Fibroblast of skin of left quadriceps (primary cell): ENCODE results near the gene CLIP1.
A peak's percentile ranks its signal among the peaks of the same experiment; 100 is the strongest.
"Not testable (repeated sequence)": the region's sequence is repeated elsewhere in the genome, so short reads cannot be mapped to it uniquely, and the experiment has no call there.

Source experiments
- DNase-seq, 2 experiments: peaks; one replicate each; pipeline ENCODE4 v3.0.0-alpha.2; 2013; ENCODE audit warnings: low read depth in 2 of 2

Gene CLIP1

DNA sequence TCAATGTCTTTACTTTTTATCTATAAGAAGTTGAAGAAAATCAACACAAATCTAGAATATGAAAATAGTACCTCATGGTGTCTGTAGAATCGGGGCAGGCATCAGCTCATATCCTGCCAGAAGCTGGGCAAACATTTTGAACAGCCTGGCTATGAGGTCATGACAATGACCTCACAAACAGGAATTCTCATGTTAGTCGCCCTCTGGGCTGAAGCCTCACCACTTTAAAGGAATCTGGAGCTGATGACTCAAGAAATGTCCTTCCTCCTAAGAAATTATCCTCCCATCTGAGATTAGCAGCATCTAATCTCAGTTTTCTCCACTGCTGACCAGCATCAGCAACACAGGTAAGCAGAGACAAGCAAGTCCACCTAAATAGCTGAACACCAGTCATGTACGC lies 27.1 kb downstream of the CLIP1 start:
- peak in 1 of 2 experiments; percentile 44 for DNase-seq

DNA sequence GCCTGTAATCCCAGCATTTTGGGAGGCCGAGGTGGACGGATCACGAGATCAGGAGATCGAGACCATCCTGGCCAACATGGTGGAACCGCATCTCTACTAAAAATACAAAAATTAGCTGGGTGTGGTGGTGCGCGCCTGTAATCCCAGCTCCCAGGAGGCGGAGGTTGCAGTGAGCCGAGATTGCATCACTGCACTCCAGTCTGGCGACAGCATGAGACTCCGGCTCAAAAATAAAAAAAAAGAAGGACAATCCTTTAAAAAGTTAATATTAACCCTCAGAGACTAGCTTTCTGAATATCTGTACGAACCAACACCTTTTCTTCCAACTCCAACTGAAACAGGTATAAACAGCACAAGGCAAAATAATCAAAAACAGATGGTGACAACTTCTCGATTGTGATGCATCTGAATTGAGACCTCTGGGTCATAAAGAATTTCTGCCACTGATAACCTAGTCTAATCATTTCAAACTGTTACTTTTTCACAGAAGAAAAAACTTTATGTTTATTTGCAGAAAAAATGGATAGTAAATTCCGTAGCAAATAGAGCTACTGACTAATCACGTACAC lies 27.8 kb downstream of the CLIP1 start:
- no peak for DNase-seq

DNA sequence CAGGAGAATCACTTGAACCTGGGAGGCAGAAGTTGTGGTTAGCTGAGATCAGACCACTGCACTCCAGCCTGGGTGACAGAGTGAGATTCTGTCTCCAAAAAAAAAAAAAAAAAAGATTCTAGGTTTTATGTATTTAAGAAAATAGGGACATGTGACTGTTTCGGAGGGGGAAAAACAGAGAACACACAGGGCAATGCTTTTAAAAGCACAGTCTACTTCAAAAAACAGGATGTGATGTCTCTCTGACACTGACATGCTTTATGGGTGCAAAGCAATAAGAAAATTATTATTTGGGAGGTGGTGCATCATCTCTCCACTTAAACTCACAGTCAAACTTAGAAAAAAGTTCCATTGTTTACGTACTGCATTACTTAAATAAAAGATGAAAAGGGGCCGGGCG lies 28.7 kb downstream of the CLIP1 start:
- no peak for DNase-seq

DNA sequence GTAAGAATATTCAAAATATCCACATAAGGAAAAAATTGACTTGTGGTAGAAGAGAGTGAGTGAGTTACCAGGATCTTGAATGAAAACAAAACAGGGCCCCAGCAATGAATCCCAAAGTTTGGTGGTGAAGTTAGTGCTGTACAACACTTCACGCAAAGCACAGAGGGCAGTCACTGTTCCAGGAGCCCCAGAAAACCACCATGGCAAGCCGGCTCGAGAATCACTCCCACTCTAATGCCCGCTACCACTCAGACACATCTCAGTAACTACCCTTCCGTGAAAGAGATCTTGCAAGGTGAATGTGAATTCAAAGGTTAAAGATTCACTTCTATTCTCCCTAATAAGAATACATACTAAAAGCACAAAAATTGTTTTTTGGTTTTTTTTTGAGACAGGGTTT lies 30.1 kb downstream of the CLIP1 start:
- DNase-seq, result no peak

DNA sequence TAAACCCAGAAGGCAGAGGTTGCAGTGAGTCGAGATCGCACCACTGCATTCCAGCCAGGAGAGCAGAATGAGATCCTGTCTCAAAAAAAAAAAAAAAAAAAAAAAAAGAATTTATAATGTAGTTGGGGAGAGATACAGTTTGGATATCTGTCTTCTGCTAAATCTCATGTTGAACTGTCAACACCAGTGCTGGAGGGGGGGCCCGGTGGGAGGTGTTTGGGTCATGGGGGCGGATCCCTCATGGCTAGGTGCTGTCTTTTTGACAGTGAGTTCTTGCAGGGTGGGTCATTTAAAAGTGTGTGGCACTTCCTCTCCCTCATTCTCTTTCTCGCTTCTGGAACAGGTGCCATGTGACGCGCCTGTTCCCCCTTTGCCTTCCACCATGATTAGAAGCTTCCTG lies 32.8 kb downstream of the CLIP1 start:
- DNase-seq, result no peak

DNA sequence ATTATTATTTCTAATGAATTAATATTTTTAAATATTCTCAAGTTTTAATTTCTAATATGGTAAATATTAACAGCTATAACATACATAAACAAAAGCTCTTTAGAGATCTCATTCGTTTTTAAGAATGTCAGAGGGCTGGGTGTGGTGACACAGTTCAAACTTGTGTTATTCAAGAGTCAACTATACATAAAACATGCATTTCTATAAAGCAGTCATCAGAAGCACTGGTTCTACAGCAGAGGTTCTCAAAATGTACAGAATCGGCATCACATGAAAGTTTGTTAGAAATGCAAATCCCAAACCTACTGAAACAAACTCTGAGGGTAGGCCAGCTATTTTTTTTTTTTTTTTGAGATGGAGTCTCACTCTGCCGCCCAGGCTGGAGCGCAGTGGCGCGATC lies 34.6 kb downstream of the CLIP1 start:
- no peak for DNase-seq

DNA sequence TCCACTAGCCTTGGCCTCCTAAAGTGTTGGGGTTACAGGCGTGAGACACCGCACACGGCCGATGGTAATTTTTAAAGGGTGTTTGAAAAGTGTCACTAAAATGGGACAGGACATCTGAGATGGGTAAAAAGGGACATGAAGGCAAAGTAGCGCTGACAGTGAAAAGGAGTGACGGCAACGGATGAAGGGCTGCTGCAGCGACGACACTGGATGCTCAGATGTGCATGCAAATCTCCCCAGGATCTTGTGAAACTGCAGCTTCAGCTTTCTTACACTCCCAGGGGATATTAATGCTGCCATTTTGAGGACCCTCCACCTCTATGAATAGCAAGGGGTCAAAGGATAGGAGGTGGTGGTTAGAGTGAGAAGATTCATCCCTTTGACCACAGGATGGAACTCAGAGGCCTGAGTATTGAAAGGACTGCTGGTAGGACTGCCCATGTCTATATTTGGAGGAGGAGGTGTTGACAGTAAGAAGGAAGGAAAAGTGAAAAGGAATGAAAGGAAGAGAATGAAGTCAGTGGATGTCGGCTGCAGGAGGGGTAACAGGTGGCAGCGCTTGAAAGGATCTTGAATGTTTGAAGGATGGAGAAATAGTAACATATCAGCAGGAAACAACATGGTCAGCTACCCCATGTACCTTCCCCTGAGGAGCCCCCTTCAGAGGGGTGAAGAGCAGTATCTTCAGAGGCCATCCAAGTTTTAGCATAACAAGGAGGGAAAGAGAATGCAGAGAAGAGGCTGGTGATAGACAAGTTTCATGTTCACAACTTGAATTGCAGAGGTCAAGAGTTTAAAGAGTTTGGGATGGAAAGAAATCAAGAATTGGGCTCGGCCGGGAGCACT lies 37.1 kb downstream of the CLIP1 start:
- no peak for DNase-seq

DNA sequence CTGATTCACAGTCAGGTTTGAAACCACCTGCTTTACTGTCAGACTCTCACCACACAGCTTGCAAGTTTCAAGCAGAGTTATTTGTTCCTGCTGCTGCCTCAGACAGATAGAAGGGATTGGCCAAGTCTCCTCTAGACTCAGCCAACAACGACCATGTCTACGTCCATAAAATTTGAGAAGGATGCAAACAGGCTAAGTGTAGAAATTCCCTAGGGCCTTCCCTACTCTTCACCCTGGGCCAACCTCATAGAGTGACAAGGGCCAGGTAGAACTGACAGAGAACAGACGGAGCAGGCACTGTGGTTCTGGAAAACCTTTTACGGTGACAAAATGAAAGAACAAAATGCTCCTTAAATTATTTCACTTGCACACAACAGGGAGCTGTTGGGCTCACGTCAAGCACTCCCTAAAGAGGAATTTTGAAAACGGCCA lies 39.5 kb downstream of the CLIP1 start:
- no peak for DNase-seq

DNA sequence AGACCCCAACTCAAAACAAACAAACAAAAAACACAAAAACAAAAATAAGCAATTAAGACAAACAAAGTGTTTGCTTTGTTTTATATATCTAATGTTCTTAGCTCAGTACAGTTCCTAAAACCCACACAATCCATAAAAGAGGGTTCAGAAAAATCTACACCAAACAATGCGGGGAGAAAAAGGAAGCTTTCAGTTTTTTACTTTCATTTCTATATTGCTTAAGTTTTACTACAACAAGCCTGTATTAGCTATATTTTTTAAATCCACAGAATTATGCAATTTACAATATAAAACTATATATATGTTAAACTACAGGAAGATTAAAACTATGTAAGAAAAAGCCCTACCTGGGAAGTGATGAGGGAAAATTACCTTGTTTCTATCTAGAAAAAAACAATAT lies 41.4 kb downstream of the CLIP1 start:
- no peak for DNase-seq

DNA sequence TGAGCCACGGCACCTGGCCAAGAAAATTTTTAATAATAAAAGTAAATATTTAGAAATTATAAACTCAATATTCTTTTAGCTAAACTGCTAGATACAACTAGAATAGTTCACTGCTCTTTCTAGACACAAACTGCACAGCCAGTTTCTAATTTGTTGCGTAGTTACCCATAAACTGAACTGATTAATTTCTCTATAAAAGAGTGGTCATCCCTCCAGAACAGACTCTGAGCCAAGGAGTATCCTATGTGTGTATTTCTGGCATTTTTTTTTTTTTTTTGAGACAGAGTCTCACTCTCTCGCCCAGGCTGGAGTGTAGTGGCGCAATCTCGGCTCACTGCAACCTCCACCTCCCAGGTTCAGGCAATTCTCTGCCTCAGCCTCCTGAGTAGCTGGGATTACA lies 45.7 kb downstream of the CLIP1 start:
- not testable (repeated sequence) for DNase-seq

DNA sequence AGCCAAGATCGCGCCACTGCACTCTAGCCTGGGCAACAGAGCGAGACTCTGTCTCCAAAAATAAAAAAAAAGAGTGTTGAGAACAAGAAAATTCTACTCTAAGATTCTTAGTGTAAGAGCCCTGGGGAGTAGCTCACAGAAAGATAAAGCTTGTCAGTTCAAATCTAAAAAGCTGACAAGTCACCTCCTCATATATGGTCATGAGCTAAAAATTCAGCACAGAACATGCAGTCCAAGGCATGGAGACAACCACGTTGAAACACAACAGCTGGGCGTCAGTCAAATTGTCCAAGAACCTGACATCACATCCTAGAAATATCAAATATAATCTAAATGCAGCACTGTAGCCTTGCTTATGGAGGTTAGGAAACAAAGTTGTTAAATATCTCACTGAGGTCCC lies 47.8 kb downstream of the CLIP1 start:
- DNase-seq, result no peak

DNA sequence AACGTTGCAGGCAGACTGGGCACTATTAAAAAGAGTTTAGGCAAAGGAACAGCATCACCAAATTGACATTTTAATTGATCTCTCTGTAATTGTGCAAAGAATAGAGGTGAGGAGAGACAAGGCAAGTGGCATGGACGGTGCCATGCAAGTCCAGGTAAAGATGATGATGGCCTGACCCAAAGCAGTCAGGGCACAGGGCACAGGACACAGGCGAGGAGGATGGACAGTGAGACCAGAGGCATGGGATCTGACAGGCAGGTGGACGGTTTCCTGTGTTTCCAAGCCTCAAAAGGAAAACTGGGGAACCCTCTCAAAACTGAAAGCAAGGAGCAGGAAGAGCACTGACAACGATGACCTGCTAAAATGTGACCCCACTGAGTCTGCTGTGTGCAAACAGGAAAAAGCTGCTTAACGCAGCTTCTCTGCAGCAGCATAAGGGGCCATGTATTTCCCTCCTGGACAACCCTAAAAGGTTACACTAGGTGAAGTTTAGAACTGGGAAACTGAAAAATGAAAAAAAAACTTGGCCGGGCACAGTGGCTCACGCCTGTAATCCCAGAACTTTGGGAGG lies 50.9 kb downstream of the CLIP1 start:
- no peak for DNase-seq

DNA sequence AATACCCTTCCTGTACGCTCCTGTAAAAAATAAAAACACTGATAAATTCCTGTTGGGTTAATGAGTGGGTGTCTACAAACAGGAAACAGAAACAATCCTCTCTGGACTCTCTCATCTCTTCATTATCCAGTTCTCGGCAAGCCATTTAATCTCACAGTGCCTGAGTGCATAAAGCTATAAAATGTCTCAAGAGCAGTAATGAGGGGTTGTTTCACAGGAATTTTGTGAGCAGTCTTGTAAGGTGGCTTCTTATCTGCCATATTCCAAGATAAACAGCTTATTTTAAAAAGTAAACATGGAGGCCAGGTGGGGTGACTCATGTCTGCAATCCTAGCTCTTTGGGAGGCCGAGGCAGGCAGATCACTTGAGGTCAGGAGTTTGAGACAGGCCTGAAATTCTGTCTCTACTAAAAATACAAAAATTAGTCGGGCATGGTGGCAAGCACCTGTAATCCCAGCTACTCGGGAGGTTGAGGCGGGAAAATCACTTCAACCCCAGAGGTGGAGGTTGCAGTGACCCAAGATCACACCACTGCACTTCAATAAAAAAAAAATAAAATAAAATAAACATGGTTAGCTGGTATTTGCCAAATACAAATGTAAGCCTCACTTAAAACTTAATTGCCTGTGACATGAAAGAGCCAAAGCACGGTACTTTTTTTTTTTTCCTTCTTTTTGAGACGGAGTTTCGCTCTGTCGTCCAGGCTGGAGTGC lies 54.0 kb downstream of the CLIP1 start:
- no peak for DNase-seq

DNA sequence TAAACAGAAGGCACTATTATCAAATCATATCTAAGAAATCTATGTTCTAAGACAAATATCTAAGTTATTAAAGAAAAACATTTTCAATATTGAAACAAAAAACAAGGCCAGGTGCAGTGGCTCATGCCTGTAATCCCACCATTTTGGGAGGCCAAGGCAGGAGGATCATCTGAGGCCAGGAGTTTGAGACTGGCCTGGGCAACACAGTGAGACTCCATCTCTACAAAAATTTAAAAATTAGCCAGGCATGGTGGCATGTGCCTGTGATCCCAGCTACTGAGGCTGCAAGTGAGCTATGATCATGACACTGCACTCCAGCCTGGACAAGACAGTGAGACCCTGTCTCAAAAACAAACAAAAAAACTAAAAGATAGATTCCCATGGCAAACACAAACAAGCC lies 54.8 kb downstream of the CLIP1 start:
- not testable (repeated sequence) for DNase-seq

DNA sequence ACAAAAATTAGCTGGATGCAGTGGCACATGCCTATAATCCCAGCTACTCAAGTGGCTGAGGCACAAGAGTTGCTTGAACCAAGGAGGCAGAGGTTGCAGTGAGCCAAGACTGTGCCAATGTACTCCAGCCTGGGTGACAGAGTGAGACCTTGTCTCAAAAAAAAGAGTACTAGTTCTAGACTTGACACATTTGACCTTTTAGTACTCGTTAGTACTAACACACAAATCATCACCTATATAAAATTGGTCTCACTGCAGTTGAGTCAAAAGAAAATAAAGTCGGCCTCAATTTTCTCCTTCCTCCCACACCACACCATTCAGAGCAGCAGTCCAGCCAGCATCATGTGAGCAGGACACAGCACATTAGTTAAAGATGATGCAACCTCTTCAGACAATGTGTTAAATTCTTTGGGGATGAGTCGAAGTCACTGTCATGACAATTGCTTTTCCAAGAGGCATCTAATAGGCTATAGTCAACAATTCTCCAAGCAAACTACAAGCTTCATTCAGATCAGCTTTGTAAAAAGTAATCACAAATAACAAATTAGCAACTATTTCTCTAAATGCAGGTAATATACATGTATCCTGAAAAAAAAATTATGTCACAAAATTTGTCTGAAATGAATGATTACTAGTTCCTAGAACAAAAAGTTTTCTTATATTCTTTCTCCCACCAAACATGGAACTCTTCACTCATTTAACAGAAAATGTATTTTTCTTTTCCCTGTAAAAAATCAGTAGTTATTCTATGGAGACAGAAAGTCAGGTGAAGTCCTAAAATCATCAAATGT lies 55.6 kb downstream of the CLIP1 start:
- DNase-seq, result peak; percentile 89

DNA sequence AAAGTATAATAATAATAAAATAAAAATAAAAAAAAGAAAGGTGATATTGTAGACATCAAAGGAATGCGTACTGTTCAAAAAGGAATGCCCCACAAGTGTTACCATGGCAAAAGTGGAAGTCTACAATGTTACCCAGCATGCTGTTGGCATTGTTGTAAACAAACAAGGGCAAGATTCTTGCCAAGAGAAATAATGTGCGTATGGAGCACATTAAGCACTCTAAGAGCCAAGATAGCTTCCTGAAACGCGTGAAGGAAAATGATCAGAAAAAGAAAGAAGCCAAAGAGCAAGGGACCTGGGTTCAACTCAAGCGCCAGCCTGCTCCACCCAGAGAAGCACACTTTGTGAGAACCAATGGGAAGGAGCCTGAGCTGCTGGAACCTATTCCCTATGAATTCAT lies 57.2 kb downstream of the CLIP1 start:
- DNase-seq, result not testable (repeated sequence)

DNA sequence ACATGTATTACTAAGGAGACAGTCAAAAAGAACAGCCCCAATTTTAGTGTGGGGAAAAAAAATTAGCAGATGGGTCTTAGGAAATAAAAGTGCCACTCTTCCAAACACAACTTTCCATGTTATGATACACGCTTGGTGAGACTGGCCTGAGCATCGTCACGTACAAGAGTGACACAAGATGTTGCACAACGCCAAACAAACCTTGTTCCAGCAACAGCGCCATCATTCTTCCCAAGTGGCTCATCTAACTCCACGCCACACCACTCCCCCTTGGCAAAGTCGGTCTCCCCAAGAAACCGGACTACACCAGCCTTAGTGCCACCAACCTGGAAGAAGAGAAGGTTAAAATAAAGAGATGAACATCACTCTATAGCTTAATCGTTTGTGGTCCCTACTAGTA lies 58.7 kb downstream of the CLIP1 start:
- DNase-seq, result no peak

DNA sequence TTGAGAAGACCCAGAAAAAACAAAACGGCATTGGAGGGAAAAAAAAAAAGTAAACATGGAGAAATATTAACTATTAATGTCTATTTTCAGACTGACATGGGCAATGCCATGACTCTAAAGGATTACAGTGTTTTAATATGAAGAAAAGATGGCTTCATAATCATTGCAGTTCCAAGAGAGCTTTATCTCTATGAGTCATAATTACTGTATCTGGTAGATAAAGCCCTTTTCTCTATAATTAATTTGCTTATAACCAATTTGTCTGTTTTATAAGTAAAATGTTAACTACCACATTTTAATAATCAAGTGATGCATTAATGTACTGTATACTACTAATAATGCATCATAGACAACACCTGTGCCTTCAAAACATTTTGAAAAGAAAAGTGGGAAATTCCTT lies 59.7 kb downstream of the CLIP1 start:
- DNase-seq, result no peak

DNA sequence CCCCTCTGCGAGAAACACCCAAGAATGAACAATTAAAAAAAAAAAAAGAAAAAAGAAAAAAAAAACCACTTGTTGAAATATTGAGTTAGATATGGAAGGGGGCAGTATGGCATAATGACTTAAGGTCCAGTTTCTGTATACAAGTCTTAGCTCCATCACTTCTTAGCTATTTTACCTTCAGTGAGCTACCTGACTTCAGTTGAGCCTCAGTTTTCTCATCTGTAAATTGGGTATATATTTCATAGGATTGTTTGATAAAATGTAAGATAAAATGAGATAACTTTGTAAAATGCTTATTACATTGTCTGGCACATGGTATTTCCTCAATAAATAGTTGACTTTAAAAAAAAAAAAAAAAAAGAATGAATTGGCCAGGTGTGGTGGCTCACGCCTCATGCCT lies 64.1 kb downstream of the CLIP1 start:
- not testable (repeated sequence) for DNase-seq

DNA sequence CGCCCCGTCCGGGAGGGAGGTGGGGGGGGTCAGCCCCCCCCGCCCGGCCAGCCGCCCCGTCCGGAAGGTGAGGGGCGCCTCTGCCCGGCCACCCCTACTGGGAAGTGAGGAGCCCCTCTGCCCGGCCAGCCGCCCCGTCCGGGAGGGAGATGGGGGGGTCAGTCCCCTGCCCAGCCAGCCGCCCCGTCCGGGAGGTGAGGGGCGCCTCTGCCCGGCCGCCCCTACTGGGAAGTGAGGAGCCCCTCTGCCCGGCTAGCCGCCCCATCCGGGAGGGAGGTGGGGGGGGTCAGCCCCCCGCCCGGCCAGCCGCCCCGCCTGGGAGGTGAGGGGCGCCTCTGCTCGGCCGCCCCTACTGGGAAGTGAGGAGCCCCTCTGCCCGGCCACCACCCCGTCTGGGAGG lies 64.9 kb downstream of the CLIP1 start:
- not testable (repeated sequence) for DNase-seq

DNA sequence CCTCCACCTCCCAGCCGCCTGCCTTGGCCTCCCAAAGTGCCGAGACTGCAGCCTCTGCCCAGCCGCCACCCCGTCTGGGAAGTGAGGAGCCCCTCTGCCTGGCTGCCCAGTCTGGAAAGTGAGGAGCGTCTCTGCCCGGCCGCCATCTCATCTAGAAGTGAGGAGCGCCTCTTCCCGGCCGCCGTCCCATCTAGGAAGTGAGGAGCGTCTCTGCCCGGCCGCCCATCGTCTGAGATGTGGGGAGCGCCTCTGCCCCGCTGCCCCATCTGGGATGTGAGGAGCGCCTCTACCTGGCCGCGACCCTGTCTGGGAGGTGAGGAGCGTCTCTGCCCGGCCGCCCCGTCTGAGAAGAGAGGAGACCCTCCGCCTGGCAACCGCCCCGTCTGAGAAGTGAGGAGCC lies 65.5 kb downstream of the CLIP1 start:
- DNase-seq, result not testable (repeated sequence)

DNA sequence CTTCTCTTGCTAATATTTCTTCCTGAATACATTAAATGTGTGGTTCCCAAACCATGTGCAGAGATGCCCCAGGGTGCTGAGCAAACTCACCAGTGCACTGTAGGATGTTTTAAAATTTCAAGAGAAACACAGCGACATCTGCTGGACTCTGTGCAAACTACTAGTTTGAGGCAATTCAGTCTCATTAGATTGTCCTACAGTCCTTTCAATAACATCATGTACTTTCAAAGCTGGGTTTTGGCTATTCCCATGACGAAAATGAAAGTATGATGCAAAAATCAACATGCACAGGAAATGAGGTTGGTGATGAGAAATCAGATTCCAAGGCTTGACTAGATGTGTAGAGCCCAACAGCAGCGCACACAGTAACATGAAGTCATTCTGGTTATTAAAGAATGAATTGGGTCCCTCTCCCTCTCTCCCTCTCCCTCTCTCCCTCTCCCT lies 66.3 kb downstream of the CLIP1 start:
- peak; percentile 34 to 39 for DNase-seq
